Hypothalamus (tissue), 51 donors: Measurements from ENCODE around the gene CDC6.

Experiments
- DNase-seq, 51 donors: peaks; one replicate each; lab custom pipeline; 2025; lab: John Stamatoyannopoulos, UW

Gene CDC6

GRCh38 chr17:40335620-40336019 is 47.9 kb downstream of the CDC6 start:
- no peak for DNase-seq

- no peak for DNase-seq
Observed at GRCh38 chr17:40337351-40337750, 49.7 kb downstream of the CDC6 start.

- DNase-seq: no peak
Observed at GRCh38 chr17:40338058-40338457, 50.4 kb downstream of the CDC6 start.

- no peak for DNase-seq
Observed at GRCh38 chr17:40338941-40339649, 51.4 kb downstream of the CDC6 start.

- DNase-seq: no peak
Observed at GRCh38 chr17:40340327-40340726, 52.6 kb downstream of the CDC6 start.

GRCh38 chr17:40340880-40341807 is 53.5 kb downstream of the CDC6 start:
- peak in 44 of 51 donors; percentile 9 to 89 (median 67) for DNase-seq

GRCh38 chr17:40341808-40342503 is 54.3 kb downstream of the CDC6 start:
- DNase-seq: peak in 38 of 51 donors; percentile 21 to 78 (median 56)

- DNase-seq: peak in 1 of 51 donors; percentile 11
Observed at GRCh38 chr17:40342504-40343218, 55.0 kb downstream of the CDC6 start.

- DNase-seq: no peak
Observed at GRCh38 chr17:40343219-40344119, 55.8 kb downstream of the CDC6 start.

- DNase-seq: no peak
Observed at GRCh38 chr17:40344421-40345160, 56.9 kb downstream of the CDC6 start.

- peak in 27 of 51 donors; percentile 19 to 66 (median 38) for DNase-seq
Observed at GRCh38 chr17:40345161-40345993, 57.7 kb downstream of the CDC6 start.

- DNase-seq: peak in 11 of 51 donors; percentile 20 to 54 (median 30)
Observed at GRCh38 chr17:40345994-40346764, 58.5 kb downstream of the CDC6 start.

GRCh38 chr17:40346765-40347158 is 59.1 kb downstream of the CDC6 start:
- peak in 6 of 51 donors; percentile 16 to 46 (median 30) for DNase-seq

- DNase-seq: peak in 30 of 51 donors; percentile 18 to 90 (median 44)
Observed at GRCh38 chr17:40347319-40348135, 59.8 kb downstream of the CDC6 start.

GRCh38 chr17:40348136-40348504 is 60.4 kb downstream of the CDC6 start:
- DNase-seq: peak in 3 of 51 donors; percentile 33 to 48 (median 45)
